CD4-positive, alpha-beta T cell (primary cell): ENCODE results near the gene ENOX1. TPM values are rescaled to one million over a fixed set of nuclear protein-coding genes. Genes with fewer than 3 reads are reported as not detected.

Experiments
- ATAC-seq: fragments of 200-7000 bp; cut with Tn5 transposase; one replicate; pipeline ENCODE4 v1.10.0; 2022; ENCODE audit warnings: mild to moderate bottlenecking; ENCODE audit not compliant: poor library complexity
- CTCF ChIA-PET: fragments of 350-600 bp; sonication (Branson Sonifier 250); formaldehyde crosslinking; loops from one replicate; lab custom pipeline; 2021; ENCODE audit warnings: antibody characterized with exemption, inconsistent platforms; lab: Charles Lee
- POLR2A ChIA-PET: fragments of 350-600 bp; sonication (Branson Sonifier 250); formaldehyde crosslinking; loops from one replicate; lab custom pipeline; 2021; ENCODE audit warnings: antibody characterized with exemption, inconsistent platforms; lab: Charles Lee
- DNase-seq, 14 experiments: peaks; one replicate each; pipeline ENCODE4 v3.0.0-alpha.2; 2013 to 2020; ENCODE audit warnings: mixed read lengths in 2 of 14
- H3K27ac ChIP-seq, 2 donors: one replicate each; pipeline versions ENCODE4 v1.5.1 to v1.7.0; 2013; ENCODE audit warnings: low read length in 2 of 2, low read depth in 1 of 2, mild to moderate bottlenecking in 1 of 2
- H3K27me3 ChIP-seq, 2 experiments: 1 replicate in 1 of 2; 2 replicates in 1 of 2; pipeline versions ENCODE4 v1.6.1 to v1.7.0; 2013; ENCODE audit warnings: low read length in 2 of 2, control low read depth in 1 of 2, mild to moderate bottlenecking in 1 of 2, moderate library complexity in 1 of 2; ENCODE audit not compliant: insufficient read depth in 2 of 2, control insufficient read depth in 1 of 2
- H3K36me3 ChIP-seq: one replicate; pipeline ENCODE4 v1.6.1; 2013; ENCODE audit warnings: low read length, control low read depth; ENCODE audit not compliant: insufficient read depth
- H3K4me1 ChIP-seq: one replicate; pipeline ENCODE4 v1.6.1; 2013; ENCODE audit warnings: low read length, control low read depth; ENCODE audit not compliant: insufficient read depth
- H3K4me3 ChIP-seq: one replicate; pipeline ENCODE4 v1.5.1; 2013; ENCODE audit warnings: mild to moderate bottlenecking, low read length, moderate library complexity
- H3K9me3 ChIP-seq, 2 experiments: 1 replicate in 1 of 2; 2 replicates in 1 of 2; pipeline versions ENCODE4 v1.6.1 to v1.7.0; 2013; ENCODE audit warnings: low read length in 2 of 2, mild to moderate bottlenecking in 2 of 2, control low read depth in 1 of 2, moderate library complexity in 1 of 2; ENCODE audit not compliant: control insufficient read depth in 1 of 2, insufficient read depth in 1 of 2
- H3K27ac Mint-ChIP-seq: one replicate; pipeline ENCODE4 v1.8.0; 2020; ENCODE audit warnings: mixed read lengths
- H3K27me3 Mint-ChIP-seq: one replicate; pipeline ENCODE4 v1.8.0; 2021; ENCODE audit warnings: mixed read lengths
- H3K36me3 Mint-ChIP-seq: one replicate; pipeline ENCODE4 v1.8.0; 2021; ENCODE audit warnings: low read depth, mixed read lengths
- H3K4me1 Mint-ChIP-seq: one replicate; pipeline ENCODE4 v1.8.0; 2021; ENCODE audit warnings: low read depth, mixed read lengths
- H3K4me3 Mint-ChIP-seq: one replicate; pipeline ENCODE4 v1.8.0; 2020; ENCODE audit warnings: mild to moderate bottlenecking, mixed read lengths
- H3K9me3 Mint-ChIP-seq: one replicate; pipeline ENCODE4 v1.8.0; 2020; ENCODE audit warnings: mixed read lengths
- intact Hi-C, 2 experiments: fragments of 100-400 bp; cut with DNase I in 1 of 2; cut with micrococcal nuclease in 1 of 2; formaldehyde crosslinking; loops; one replicate each; pipeline versions ENCODE4 v1.15.1 to v1.9.0; 2023 to 2025; cut with DNase I, micrococcal nuclease
- total RNA-seq, 174 experiments: library from RNA in 2 of 174; stranded (reverse) in 2 of 174; gene quantifications; one replicate each; pipeline ENCODE4 v1.2.3 and lab custom pipeline; 2021 to 2026
- TF ChIP-seq, protein P1 (sequence below): fragments of 200-600 bp; IDR thresholded peaks from one replicate; pipeline ENCODE4 v1.8.0; 2022; ENCODE audit warnings: antibody characterized with exemption, mild to moderate bottlenecking

The ENOX1 gene
- total RNA-seq, 2 experiments from 2014 or later = not detected

DNA sequence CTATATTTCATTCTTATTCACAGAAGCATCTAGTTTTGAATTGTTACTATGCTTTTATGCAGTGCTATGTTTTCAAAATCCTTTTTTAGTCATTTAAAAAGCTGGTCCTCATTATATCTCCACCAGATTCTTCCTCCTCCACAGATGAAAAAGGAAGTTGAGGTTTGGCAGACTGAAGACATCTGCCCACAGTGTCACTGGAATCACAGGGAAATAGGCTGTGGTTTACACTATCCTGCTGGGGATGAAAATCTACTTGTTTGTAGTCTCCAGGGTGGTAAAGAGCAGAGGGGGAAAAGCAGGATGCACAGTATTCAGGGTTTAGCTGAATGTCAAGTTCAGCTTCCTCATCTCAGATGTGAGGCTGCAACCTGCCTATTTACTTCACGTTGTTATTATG lies 412.2 kb downstream of the ENOX1 start:
- ChIA-PET POLR2A (no interaction called here), CTCF (no interaction called here)
- Histone ChIP-seq H3K36me3 (no peaks in the 10 kb centered on the region), H3K4me3 (no peak overlapping the region), H3K27ac (no peak overlapping the region), H3K27me3 (no peaks in the 10 kb centered on the region), H3K4me1 (no peaks in the 10 kb centered on the region), H3K9me3 (no peaks in the 10 kb centered on the region)
- no peaks in the 10 kb centered on the region for H3K36me3 Mint-ChIP-seq
- TF ChIP-seq, protein P1, sequence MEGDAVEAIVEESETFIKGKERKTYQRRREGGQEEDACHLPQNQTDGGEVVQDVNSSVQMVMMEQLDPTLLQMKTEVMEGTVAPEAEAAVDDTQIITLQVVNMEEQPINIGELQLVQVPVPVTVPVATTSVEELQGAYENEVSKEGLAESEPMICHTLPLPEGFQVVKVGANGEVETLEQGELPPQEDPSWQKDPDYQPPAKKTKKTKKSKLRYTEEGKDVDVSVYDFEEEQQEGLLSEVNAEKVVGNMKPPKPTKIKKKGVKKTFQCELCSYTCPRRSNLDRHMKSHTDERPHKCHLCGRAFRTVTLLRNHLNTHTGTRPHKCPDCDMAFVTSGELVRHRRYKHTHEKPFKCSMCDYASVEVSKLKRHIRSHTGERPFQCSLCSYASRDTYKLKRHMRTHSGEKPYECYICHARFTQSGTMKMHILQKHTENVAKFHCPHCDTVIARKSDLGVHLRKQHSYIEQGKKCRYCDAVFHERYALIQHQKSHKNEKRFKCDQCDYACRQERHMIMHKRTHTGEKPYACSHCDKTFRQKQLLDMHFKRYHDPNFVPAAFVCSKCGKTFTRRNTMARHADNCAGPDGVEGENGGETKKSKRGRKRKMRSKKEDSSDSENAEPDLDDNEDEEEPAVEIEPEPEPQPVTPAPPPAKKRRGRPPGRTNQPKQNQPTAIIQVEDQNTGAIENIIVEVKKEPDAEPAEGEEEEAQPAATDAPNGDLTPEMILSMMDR = no peak
- H3K27me3 Mint-ChIP-seq = peaks cover 20% of the 10 kb centered on the region
- no peak overlapping the region for H3K27ac Mint-ChIP-seq
- peak in 1 of 14 experiments; percentile 4 for DNase-seq
- H3K4me3 Mint-ChIP-seq = no peak overlapping the region
- no peak for ATAC-seq
- peaks cover 12% of the 10 kb centered on the region for H3K4me1 Mint-ChIP-seq
- H3K9me3 Mint-ChIP-seq = peaks cover 9% of the 10 kb centered on the region
- intact Hi-C loops = no loop called here

- no peak overlapping the region for H3K27ac Mint-ChIP-seq
- TF ChIP-seq, protein P1 = no peak
- no peaks in the 10 kb centered on the region for H3K9me3 ChIP-seq
- ATAC-seq (no peak), DNase-seq (no peak)
- H3K4me1 Mint-ChIP-seq = peaks cover 24% of the 10 kb centered on the region
- CTCF ChIA-PET = no interaction called here
- H3K36me3 ChIP-seq = no peaks in the 10 kb centered on the region
- no peak overlapping the region for H3K27ac ChIP-seq
- peaks cover 3% of the 10 kb centered on the region for H3K4me1 ChIP-seq
- H3K9me3 Mint-ChIP-seq = no peaks in the 10 kb centered on the region
- H3K36me3 Mint-ChIP-seq = no peaks in the 10 kb centered on the region
- H3K27me3 Mint-ChIP-seq = peaks cover 20% of the 10 kb centered on the region
- POLR2A ChIA-PET = no interaction called here
- H3K4me3 Mint-ChIP-seq = no peak overlapping the region
- H3K4me3 ChIP-seq = no peak overlapping the region
- intact Hi-C loops = no loop called here
- H3K27me3 ChIP-seq = no peaks in the 10 kb centered on the region
Measured at GRCh38 chr13:43373400-43373799, 413.4 kb downstream of the ENOX1 start.

GRCh38 chr13:43370842-43371241 lies 415.9 kb downstream of the ENOX1 start:
- POLR2A ChIA-PET = no interaction called here
- no peaks in the 10 kb centered on the region for H3K9me3 Mint-ChIP-seq
- no peak overlapping the region for H3K4me3 Mint-ChIP-seq

More at GRCh38 chr13:43370842-43371241, 415.9 kb downstream of the ENOX1 start:
- Histone ChIP-seq H3K27me3 (no peaks in the 10 kb centered on the region), H3K27ac (no peak overlapping the region), H3K4me1 (peaks cover 10% of the 10 kb centered on the region), H3K4me3 (no peak overlapping the region), H3K36me3 (no peaks in the 10 kb centered on the region), H3K9me3 (no peaks in the 10 kb centered on the region)
- CTCF ChIA-PET = no interaction called here
- intact Hi-C loops = no loop called here
- Mint-ChIP-seq H3K27ac (no peak overlapping the region), H3K36me3 (no peaks in the 10 kb centered on the region), H3K27me3 (no peaks in the 10 kb centered on the region), H3K4me1 (peaks cover 38% of the 10 kb centered on the region)
- no peak for ATAC-seq
- no peak for DNase-seq
- TF ChIP-seq, protein P1 = no peak
